Parathyroid adenoma (tissue), 2 donors: ENCODE measurements around the gene PCSK5.

ENCODE experiments used
- H2AFZ ChIP-seq: fragments of 300-600 bp; sonication (generic); one replicate; pipeline ENCODE4 v1.7.0; 2017; ENCODE audit warnings: antibody characterized with exemption, mild to moderate bottlenecking
- H3K27ac ChIP-seq: fragments of 300-600 bp; sonication (generic); one replicate; pipeline ENCODE4 v1.7.0; 2017
- H3K27me3 ChIP-seq: fragments of 300-600 bp; sonication (generic); one replicate; pipeline ENCODE4 v1.7.0; 2017; ENCODE audit warnings: low read length; ENCODE audit not compliant: control insufficient read depth, insufficient read depth
- H3K36me3 ChIP-seq: fragments of 300-600 bp; sonication (generic); one replicate; pipeline ENCODE4 v1.7.0; 2017; ENCODE audit warnings: low read length; ENCODE audit not compliant: control insufficient read depth, insufficient read depth
- H3K4me1 ChIP-seq: fragments of 300-600 bp; sonication (generic); one replicate; pipeline ENCODE4 v1.7.0; 2017; ENCODE audit warnings: control low read depth
- H3K4me2 ChIP-seq: fragments of 300-600 bp; sonication (generic); one replicate; pipeline ENCODE4 v1.7.0; 2017; ENCODE audit warnings: low read length
- H3K4me3 ChIP-seq: fragments of 300-600 bp; sonication (generic); one replicate; pipeline ENCODE4 v1.7.0; 2017; ENCODE audit warnings: low read depth, low read length
- H3K79me2 ChIP-seq: fragments of 300-600 bp; sonication (generic); one replicate; pipeline ENCODE4 v1.7.0; 2017; ENCODE audit warnings: control low read depth
- H3K9ac ChIP-seq: fragments of 300-600 bp; sonication (generic); one replicate; pipeline ENCODE4 v1.7.0; 2017; ENCODE audit warnings: mild to moderate bottlenecking
- H3K9me3 ChIP-seq: fragments of 300-600 bp; sonication (generic); one replicate; pipeline ENCODE4 v1.7.0; 2017; ENCODE audit warnings: low read length; ENCODE audit not compliant: control insufficient read depth
- CTCF ChIP-seq: fragments of 300-600 bp; sonication (generic); IDR thresholded peaks from one replicate; pipeline ENCODE4 v1.7.0; 2017; ENCODE audit warnings: antibody characterized with exemption, mild to moderate bottlenecking
- donor health status: primary hyperparathyroidism.

Gene PCSK5

GRCh38 chr9:76396597-76396996, 506.1 kb downstream of the PCSK5 start:
- no peaks in the 10 kb centered on the region for H3K27me3 ChIP-seq
- H3K4me3 ChIP-seq, result no peak overlapping the region
- no peaks in the 10 kb centered on the region for H3K36me3 ChIP-seq

GRCh38 chr9:76399856-76400255, 509.4 kb downstream of the PCSK5 start:
- no peaks in the 10 kb centered on the region for H3K27me3 ChIP-seq
- no peak overlapping the region for H3K4me2 ChIP-seq
- H3K9ac ChIP-seq, result no peak overlapping the region
- no peaks in the 10 kb centered on the region for H3K9me3 ChIP-seq
- no peak overlapping the region for H3K27ac ChIP-seq
- H3K4me1 ChIP-seq, result no peaks in the 10 kb centered on the region
- no peak overlapping the region for H2AFZ ChIP-seq
- no peaks in the 10 kb centered on the region for H3K79me2 ChIP-seq
- H3K4me3 ChIP-seq, result no peak overlapping the region
- no peaks in the 10 kb centered on the region for H3K36me3 ChIP-seq
- no peak for TF ChIP-seq CTCF

More at GRCh38 chr9:76396597-76396996, 506.1 kb downstream of the PCSK5 start:
- Histone ChIP-seq H3K9me3 (no peaks in the 10 kb centered on the region), H3K9ac (no peak overlapping the region), H3K4me1 (peaks cover 3% of the 10 kb centered on the region), H3K79me2 (no peaks in the 10 kb centered on the region), H2AFZ (no peak overlapping the region), H3K27ac (no peak overlapping the region), H3K4me2 (no peak overlapping the region)
- TF ChIP-seq CTCF, result no peak

GRCh38 chr9:76400534-76401096, 510.1 kb downstream of the PCSK5 start:
- Histone ChIP-seq H3K27ac (peak overlapping the region; percentile 24), H3K4me3 (no peak overlapping the region), H3K79me2 (no peaks in the 10 kb centered on the region), H3K9me3 (no peaks in the 10 kb centered on the region), H3K4me1 (no peaks in the 10 kb centered on the region), H3K27me3 (no peaks in the 10 kb centered on the region), H3K4me2 (no peak overlapping the region), H3K36me3 (no peaks in the 10 kb centered on the region), H3K9ac (no peak overlapping the region), H2AFZ (peak overlapping the region; percentile 38)
- no peak for TF ChIP-seq CTCF

GRCh38 chr9:76401176-76401575, 510.7 kb downstream of the PCSK5 start:
- H3K4me1 ChIP-seq, result no peaks in the 10 kb centered on the region
- no peaks in the 10 kb centered on the region for H3K27me3 ChIP-seq
- no peaks in the 10 kb centered on the region for H3K79me2 ChIP-seq
- no peak overlapping the region for H2AFZ ChIP-seq
- no peak for TF ChIP-seq CTCF
- no peak overlapping the region for H3K4me2 ChIP-seq
- no peaks in the 10 kb centered on the region for H3K36me3 ChIP-seq
- no peaks in the 10 kb centered on the region for H3K9me3 ChIP-seq
- no peak overlapping the region for H3K27ac ChIP-seq
- H3K9ac ChIP-seq, result no peak overlapping the region
- H3K4me3 ChIP-seq, result no peak overlapping the region
